DMS53 treated with DMSO at 0.1 percent for 48 hours (cell line): ENCODE results near the gene SCRN2.

Experiments
- DNase-seq: peaks from one replicate; lab custom pipeline; 2025; ENCODE audit not compliant: unreplicated experiment; lab: John Stamatoyannopoulos, UW

Gene SCRN2

GRCh38 chr17:47846716-47847340 lies 5.8 kb upstream of the SCRN2 start:
- DNase-seq: no peak

- DNase-seq: no peak
Measured at GRCh38 chr17:47845716-47846075, 4.6 kb upstream of the SCRN2 start.

- no peak for DNase-seq
Measured at GRCh38 chr17:47844814-47845715, 4.0 kb upstream of the SCRN2 start.

GRCh38 chr17:47844227-47844626 lies 3.2 kb upstream of the SCRN2 start:
- no peak for DNase-seq

- DNase-seq: no peak
Measured at GRCh38 chr17:47843391-47843730, 2.3 kb upstream of the SCRN2 start.

GRCh38 chr17:47841488-47842291 lies 617 bp upstream of the SCRN2 start:
- DNase-seq: no peak

- no peak for DNase-seq
Measured at GRCh38 chr17:47840001-47840741, 902 bp downstream of the SCRN2 start.

GRCh38 chr17:47839071-47839470 lies 2.0 kb downstream of the SCRN2 start:
- no peak for DNase-seq

GRCh38 chr17:47838636-47839035 lies 2.4 kb downstream of the SCRN2 start:
- no peak for DNase-seq

GRCh38 chr17:47837401-47838039 lies 3.6 kb downstream of the SCRN2 start:
- no peak for DNase-seq

GRCh38 chr17:47836601-47837000 lies 4.5 kb downstream of the SCRN2 start:
- DNase-seq: no peak

- no peak for DNase-seq
Measured at GRCh38 chr17:47834756-47835155, 6.3 kb downstream of the SCRN2 start.

- no peak for DNase-seq
Measured at GRCh38 chr17:47831934-47832327, 9.1 kb downstream of the SCRN2 start.

GRCh38 chr17:47831003-47831933 lies 9.8 kb downstream of the SCRN2 start, which contains the start of the genes LRRC46 and MRPL10:
LRRC46 (plus strand) TSS chr17:47831670; CDS start chr17:47831990, 320 bp downstream.
MRPL10 (minus strand) TSS chr17:47831541; CDS start chr17:47831511, 30 bp downstream.
- DNase-seq: peak; percentile 97

- no peak for DNase-seq
Measured at GRCh38 chr17:47830396-47831002, 10.6 kb downstream of the SCRN2 start.

GRCh38 chr17:47829870-47830269 lies 11.2 kb downstream of the SCRN2 start:
- DNase-seq: no peak

GRCh38 chr17:47823519-47823918 lies 17.6 kb downstream of the SCRN2 start:
- DNase-seq: no peak

GRCh38 chr17:47822785-47823184 lies 18.3 kb downstream of the SCRN2 start:
- DNase-seq: no peak
